Measurements from ENCODE around the gene ZEB2.

- TF ChIP-seq TARDBP (IDR thresholded peaks at IDR 0.05; ENCODE audit: borderline replicate concordance) (no peak), SPI1 (IDR thresholded peaks at IDR 0.05; ENCODE audit: borderline replicate concordance, insufficient read depth, low read depth, low read length) (no peak), CEBPB (IDR thresholded peaks at IDR 0.05; ENCODE audit: borderline replicate concordance in 1 of 2, low read depth in 2 of 2, low read length in 2 of 2) (no peak), SUPT20H (IDR thresholded peaks at IDR 0.05; ENCODE audit: borderline replicate concordance, control insufficient read depth, low read depth, low read length) (no peak), EGR1 (IDR thresholded peaks at IDR 0.05; ENCODE audit: borderline replicate concordance in 1 of 2, low read depth in 2 of 2, low read length in 2 of 2) (no peak), NR2C2 (IDR thresholded peaks at IDR 0.05; ENCODE audit: borderline replicate concordance, control insufficient read depth, insufficient read length, low read depth) (no peak)
- TF ChIP-seq, protein P1, sequence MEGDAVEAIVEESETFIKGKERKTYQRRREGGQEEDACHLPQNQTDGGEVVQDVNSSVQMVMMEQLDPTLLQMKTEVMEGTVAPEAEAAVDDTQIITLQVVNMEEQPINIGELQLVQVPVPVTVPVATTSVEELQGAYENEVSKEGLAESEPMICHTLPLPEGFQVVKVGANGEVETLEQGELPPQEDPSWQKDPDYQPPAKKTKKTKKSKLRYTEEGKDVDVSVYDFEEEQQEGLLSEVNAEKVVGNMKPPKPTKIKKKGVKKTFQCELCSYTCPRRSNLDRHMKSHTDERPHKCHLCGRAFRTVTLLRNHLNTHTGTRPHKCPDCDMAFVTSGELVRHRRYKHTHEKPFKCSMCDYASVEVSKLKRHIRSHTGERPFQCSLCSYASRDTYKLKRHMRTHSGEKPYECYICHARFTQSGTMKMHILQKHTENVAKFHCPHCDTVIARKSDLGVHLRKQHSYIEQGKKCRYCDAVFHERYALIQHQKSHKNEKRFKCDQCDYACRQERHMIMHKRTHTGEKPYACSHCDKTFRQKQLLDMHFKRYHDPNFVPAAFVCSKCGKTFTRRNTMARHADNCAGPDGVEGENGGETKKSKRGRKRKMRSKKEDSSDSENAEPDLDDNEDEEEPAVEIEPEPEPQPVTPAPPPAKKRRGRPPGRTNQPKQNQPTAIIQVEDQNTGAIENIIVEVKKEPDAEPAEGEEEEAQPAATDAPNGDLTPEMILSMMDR (IDR thresholded peaks at IDR 0.05 in 2 of 3, conservative IDR thresholded peaks at IDR 0.05 in 1 of 3; ENCODE audit: control insufficient read depth in 2 of 3, extremely low read depth in 1 of 3, insufficient read depth in 1 of 3, low read depth in 3 of 3, low read length in 3 of 3) = no peak
These were observed 44.2 kb downstream of the ZEB2 start for GRCh38 chr2:144475569-144476275.

All from GM12878 (cell line).